ENCODE measurements around the gene PPP1CA.

GRCh38 chr11:67437809-67438157 is 36.1 kb upstream of the PPP1CA start:
- TF ChIP-seq CTCF (IDR thresholded peaks at IDR 0.05; ENCODE audit: low read depth, low read length) (no peak), EZH2phosphoT487 (IDR thresholded peaks at IDR 0.05; ENCODE audit: low read depth) (no peak)

All from OCI-LY3 (cell line).